Pulmonary artery endothelial cell (primary cell): Measurements from ENCODE around the gene LCT. TPM values are rescaled to one million over a fixed set of nuclear protein-coding genes. Genes with fewer than 3 reads are reported as not detected.
"Not testable (repeated sequence)": the region's sequence is repeated elsewhere in the genome, so short reads cannot be mapped to it uniquely, and the experiment has no call there.

Experiments used
- DNase-seq: peaks from one replicate; pipeline ENCODE4 v3.0.0-alpha.2; 2011; ENCODE audit warnings: low read depth, low spot score
- total RNA-seq: library from RNA; depleted of rRNA; stranded (reverse); fragments of >200 nt; gene quantifications from 2 replicates; pipeline ENCODE4 v1.2.3, GENCODE V29; 2014

LCT gene
- total RNA-seq, 1 donor from 2014 or later = not detected

GRCh38 chr2:135832891-135833290 is 4.1 kb downstream of the LCT start:
- DNase-seq = no peak

- no peak for DNase-seq
Observed at GRCh38 chr2:135831180-135831812, 5.7 kb downstream of the LCT start.

- no peak for DNase-seq
Observed at GRCh38 chr2:135829378-135830135, 7.4 kb downstream of the LCT start.

GRCh38 chr2:135826544-135826943 is 10.4 kb downstream of the LCT start:
- no peak for DNase-seq

- DNase-seq = no peak
Observed at GRCh38 chr2:135825550-135826176, 11.3 kb downstream of the LCT start.

- no peak for DNase-seq
Observed at GRCh38 chr2:135825131-135825530, 11.9 kb downstream of the LCT start.

- no peak for DNase-seq
Observed at GRCh38 chr2:135822855-135823254, 14.1 kb downstream of the LCT start.

- DNase-seq = no peak
Observed at GRCh38 chr2:135821190-135821589, 15.8 kb downstream of the LCT start.

- DNase-seq = no peak
Observed at GRCh38 chr2:135820003-135820618, 16.9 kb downstream of the LCT start.

GRCh38 chr2:135818937-135819610 is 17.9 kb downstream of the LCT start:
- DNase-seq = no peak

GRCh38 chr2:135817951-135818350 is 19.0 kb downstream of the LCT start:
- no peak for DNase-seq

GRCh38 chr2:135817466-135817865 is 19.5 kb downstream of the LCT start:
- no peak for DNase-seq

GRCh38 chr2:135815269-135815668 is 21.7 kb downstream of the LCT start:
- DNase-seq = no peak

- no peak for DNase-seq
Observed at GRCh38 chr2:135812907-135813511, 24.0 kb downstream of the LCT start.

GRCh38 chr2:135807874-135808273 is 29.1 kb downstream of the LCT start:
- DNase-seq = not testable (repeated sequence)

- no peak for DNase-seq
Observed at GRCh38 chr2:135803278-135803677, 33.7 kb downstream of the LCT start.

- no peak for DNase-seq
Observed at GRCh38 chr2:135802350-135802749, 34.6 kb downstream of the LCT start.

- no peak for DNase-seq
Observed at GRCh38 chr2:135800513-135801460, 36.2 kb downstream of the LCT start.

- DNase-seq = no peak
Observed at GRCh38 chr2:135799738-135800137, 37.2 kb downstream of the LCT start.

- DNase-seq = no peak
Observed at GRCh38 chr2:135798762-135799161, 38.2 kb downstream of the LCT start.
